SK-N-SH (cell line): ENCODE data around the gene HHATL. TPM values are rescaled to one million over a fixed set of nuclear protein-coding genes. Genes with fewer than 3 reads are reported as not detected.

Experiments
- CTCF ChIA-PET: fragments of 300-600, 350-600 bp; formaldehyde crosslinking; extraction: SDS; loops from one replicate; lab custom pipeline; 2021; lab: Yijun Ruan, JAX
- POLR2A ChIA-PET: fragments of 350-600 bp; sonication (Branson Sonifier 250); formaldehyde crosslinking; extraction: SDS; loops from one replicate; lab custom pipeline; 2020; ENCODE audit warnings: antibody characterized with exemption, inconsistent platforms; lab: Yijun Ruan, JAX
- DNase-seq: peaks from one replicate; pipeline ENCODE4 v3.0.0; 2012
- H2AFZ ChIP-seq: fragments of 200-600 bp; sonication (generic); 2 replicates; pipeline ENCODE4 v1.8.1; 2016; ENCODE audit warnings: antibody characterized with exemption, mild to moderate bottlenecking, low read depth
- H3F3A ChIP-seq: fragments of 200-600 bp; sonication (generic); replicated peaks from 2 replicates; pipeline ENCODE3; 2016; ENCODE audit warnings: antibody characterized with exemption, mild to moderate bottlenecking; ENCODE audit not compliant: insufficient read depth
- H3K27ac ChIP-seq, 2 experiments: fragments of 200-500 bp in 1 of 2; fragments of 200-600 bp in 1 of 2; sonication (Bioruptor generic) in 1 of 2; sonication (generic), shearing (Covaris generic) in 1 of 2; 2 replicates each; pipeline versions ENCODE4 v1.5.1 to v1.6.1; 2014 to 2016; ENCODE audit warnings: low read depth in 2 of 2, inconsistent platforms in 1 of 2, low read length in 1 of 2, mild to moderate bottlenecking in 1 of 2, mixed read lengths in 1 of 2
- H3K27me3 ChIP-seq: fragments of 200-600 bp; sonication (generic), shearing (Covaris generic); 2 replicates; pipeline ENCODE4 v1.6.1; 2016; ENCODE audit warnings: mixed run types; ENCODE audit not compliant: insufficient read depth
- H3K36me3 ChIP-seq, 2 experiments: fragments of 200-500 bp in 1 of 2; fragments of 200-600 bp in 1 of 2; sonication (Bioruptor generic) in 1 of 2; sonication (generic) in 1 of 2; replicated peaks in 1 of 2; 2 replicates each; pipeline versions ENCODE3 to v1.5.1; 2014 to 2016; ENCODE audit warnings: low read length in 1 of 2, mild to moderate bottlenecking in 1 of 2; ENCODE audit not compliant: insufficient read depth in 2 of 2, control insufficient read depth in 1 of 2
- H3K4me1 ChIP-seq, 2 experiments: fragments of 200-500 bp in 1 of 2; fragments of 200-600 bp in 1 of 2; sonication (Bioruptor generic) in 1 of 2; sonication (generic), shearing (Covaris generic) in 1 of 2; 2 replicates each; pipeline versions ENCODE4 v1.5.1 to v1.6.1; 2014 to 2016; ENCODE audit warnings: low read depth in 1 of 2, low read length in 1 of 2, mixed run types in 1 of 2; ENCODE audit not compliant: insufficient read depth in 2 of 2, control insufficient read depth in 1 of 2
- H3K4me2 ChIP-seq: fragments of 200-600 bp; sonication (generic), shearing (Covaris generic); 2 replicates; pipeline ENCODE4 v1.6.1; 2017; ENCODE audit warnings: mixed run types
- H3K4me3 ChIP-seq, 2 experiments: fragments of 200-500 bp in 1 of 2; fragments of 200-600 bp in 1 of 2; sonication (Bioruptor generic) in 1 of 2; sonication (generic), shearing (Covaris generic) in 1 of 2; 2 replicates each; pipeline versions ENCODE4 v1.5.1 to v1.8.1; 2014 to 2016; ENCODE audit warnings: low read depth in 2 of 2, inconsistent platforms in 1 of 2, low read length in 1 of 2, mild to moderate bottlenecking in 1 of 2, mixed read lengths in 1 of 2, moderate library complexity in 1 of 2
- H3K79me2 ChIP-seq: fragments of 200-600 bp; sonication (generic); 2 replicates; pipeline ENCODE4 v1.8.1; 2017; ENCODE audit warnings: mild to moderate bottlenecking; ENCODE audit not compliant: insufficient read depth
- H3K9ac ChIP-seq: fragments of 200-600 bp; sonication (generic); 2 replicates; pipeline ENCODE4 v1.6.1; 2017; ENCODE audit warnings: mixed run types
- H3K9me2 ChIP-seq: fragments of 200-600 bp; sonication (generic); 2 replicates; pipeline ENCODE4 v1.6.1; 2017; ENCODE audit warnings: mixed run types
- H3K9me3 ChIP-seq: fragments of 200-600 bp; sonication (generic); 2 replicates; pipeline ENCODE4 v1.6.1; 2017; ENCODE audit warnings: mixed run types, mild to moderate bottlenecking, moderate library complexity
- H4K20me1 ChIP-seq: fragments of 200-600 bp; sonication (generic); 2 replicates; pipeline ENCODE4 v1.6.1; 2017; ENCODE audit warnings: mild to moderate bottlenecking, mixed run types; ENCODE audit not compliant: insufficient read depth
- EP300 ChIP-seq, 2 experiments: IDR thresholded peaks; 2 replicates each; pipeline versions ENCODE4 v1.4.0 to v1.6.1; 2012; ENCODE audit warnings: borderline replicate concordance in 1 of 2, low read depth in 1 of 2, low read length in 1 of 2
- EZH2phosphoT487 ChIP-seq: fragments of 200-600 bp; sonication (generic); IDR thresholded peaks from 2 replicates; pipeline ENCODE4 v1.6.1; 2017; ENCODE audit warnings: low read depth, mixed run types, mild to moderate bottlenecking, antibody characterized with exemption, moderate library complexity, borderline replicate concordance
- FOSL2 ChIP-seq: IDR thresholded peaks from 2 replicates; pipeline ENCODE4 v1.4.0; 2012; ENCODE audit warnings: low read depth, mild to moderate bottlenecking, moderate library complexity, borderline replicate concordance
- FOXM1 ChIP-seq: IDR thresholded peaks from 2 replicates; pipeline ENCODE4 v1.4.0; 2012; ENCODE audit warnings: low read depth, mild to moderate bottlenecking
- IRF3 ChIP-seq: fragments of 150-350 bp; IDR thresholded peaks from 2 replicates; pipeline ENCODE4 v1.6.1; 2016; ENCODE audit warnings: mild to moderate bottlenecking, low read depth, low read length
- JUND ChIP-seq: IDR thresholded peaks from 2 replicates; pipeline ENCODE4 v1.4.0; 2012
- MEF2A ChIP-seq: IDR thresholded peaks from 2 replicates; pipeline ENCODE4 v1.4.0; 2012; ENCODE audit warnings: low read depth, borderline replicate concordance
- NRF1 ChIP-seq: IDR thresholded peaks from 2 replicates; pipeline ENCODE4 v1.6.1; 2012; ENCODE audit warnings: low read depth, mild to moderate bottlenecking, low read length
- RCOR1 ChIP-seq: fragments of 150-350 bp; IDR thresholded peaks from 2 replicates; pipeline ENCODE4 v1.6.1; 2017; ENCODE audit warnings: antibody characterized with exemption, low read length
- RFX5 ChIP-seq: IDR thresholded peaks from 2 replicates; pipeline ENCODE4 v1.6.1; 2012; ENCODE audit warnings: mild to moderate bottlenecking, improper control_type of control experiment, low read length
- USF2 ChIP-seq: fragments of 150-350 bp; IDR thresholded peaks from 2 replicates; pipeline ENCODE4 v1.6.1; 2017; ENCODE audit warnings: antibody characterized with exemption, low read length, low read depth, borderline replicate concordance
- WGBS: methylation state at CpG from one replicate; pipeline ENCODE4 v1.1.6; 2017; ENCODE audit warnings: low lambda C conversion rate; 5-methylcytosine and 5-hydroxymethylcytosine counted together
- polyA plus RNA-seq, 3 experiments: library from polyadenylated mRNA; depleted of rRNA; stranded (reverse); fragments of >200 nt; gene quantifications; 2 replicates each; pipeline ENCODE4 v1.2.3, GENCODE V29; 2012

Gene HHATL
- polyA plus RNA-seq, 1 of the 3 experiments (the other 2 are of a cell fraction), result not detected

DNA sequence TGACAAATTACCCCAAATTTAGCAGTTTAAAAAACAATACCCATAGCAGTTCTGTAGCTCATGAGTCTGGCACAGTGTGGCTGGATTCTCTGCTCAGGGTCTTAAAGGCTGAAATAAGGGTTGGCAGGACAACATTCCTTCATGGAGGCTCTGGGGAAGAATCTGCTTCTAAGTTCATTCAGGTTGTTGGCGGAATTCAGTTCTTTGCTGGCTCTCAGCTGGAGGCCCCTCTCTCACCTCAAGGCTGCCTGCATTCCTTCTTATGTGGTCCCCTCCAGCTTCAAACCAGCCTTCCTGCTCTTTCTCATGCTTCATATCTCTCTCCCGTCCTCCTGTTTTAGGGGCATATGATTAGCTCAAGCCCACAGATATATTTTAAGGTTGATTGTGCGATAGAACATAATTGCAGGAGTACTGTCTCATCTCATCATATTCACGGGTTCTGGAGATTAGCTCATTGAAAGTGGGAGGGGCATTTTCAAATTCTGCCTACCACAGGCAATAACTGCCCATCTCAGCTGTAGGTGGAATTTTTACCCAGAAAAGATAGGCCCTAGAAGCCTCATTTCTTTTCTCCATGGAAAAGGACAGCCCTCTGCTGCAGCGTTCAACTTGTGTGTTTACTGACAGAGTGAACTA lies 54.7 kb downstream of the HHATL start:
- Histone ChIP-seq H3K4me3 (no peak overlapping the region), H3K4me1 (peaks cover 19 to 21% of the 10 kb centered on the region in 2 experiments), H3K4me2 (no peak overlapping the region), H3K79me2 (peaks cover 58% of the 10 kb centered on the region), H3K9me3 (no peaks in the 10 kb centered on the region), H3K27ac (peak overlapping the region in 1 of 2 experiments; percentile 15; a peak in 2 of 4 replicates), H3F3A (peaks cover 46% of the 10 kb centered on the region), H2AFZ (no peak overlapping the region), H4K20me1 (no peaks in the 10 kb centered on the region; the same call in 1 of the 2 replicates), H3K9ac (no peak overlapping the region), H3K9me2 (no peaks in the 10 kb centered on the region), H3K27me3 (no peaks in the 10 kb centered on the region), H3K36me3 (peaks cover 50 to 61% of the 10 kb centered on the region in 2 experiments)
- no peak for DNase-seq
- ChIA-PET CTCF (interaction anchor here (1.1 to 2.1 kb wide), 3 partner anchors 14 to 65 kb away, joined by 4 to 7 read pairs (median 4); partner anchors contain the start of gene SEC22C), POLR2A (no interaction called here)
- TF ChIP-seq USF2 (no peak), NRF1 (no peak), IRF3 (no peak), EZH2phosphoT487 (no peak), FOXM1 (no peak), RFX5 (no peak), JUND (no peak), EP300 (IDR thresholded peaks at IDR 0.05; ENCODE audit: borderline replicate concordance in 1 of 2, low read depth in 1 of 2, low read length in 1 of 2) (no peak), RCOR1 (no peak), FOSL2 (no peak), MEF2A (no peak)
- WGBS, result 88% methylated on average over 5 of the region's 5 CpGs

Other genes with a start within 250 kb of the HHATL start
- not detected in 2 replicates for gene VIPR1, start 200.2 kb downstream of the HHATL start, polyA plus RNA-seq (2012; rRNA removed)
- 28.5 and 31.9 TPM in 2 replicates for gene SEC22C, start 120.8 kb downstream of the HHATL start, polyA plus RNA-seq (2012; rRNA removed)
- 24.1 and 31.8 TPM in 2 replicates for gene SS18L2, start 111.9 kb downstream of the HHATL start, polyA plus RNA-seq (2012; rRNA removed)
- 19.2 and 26.9 TPM in 2 replicates for gene NKTR, start 102.1 kb downstream of the HHATL start, polyA plus RNA-seq (2012; rRNA removed)
- 9.9 and 13.0 TPM in 2 replicates for gene ZBTB47, start 49.1 kb downstream of the HHATL start, polyA plus RNA-seq (2012; rRNA removed)
- not detected in 2 replicates for gene KLHL40, start 17.3 kb downstream of the HHATL start, polyA plus RNA-seq (2012; rRNA removed)
- gene CCDC13, start 70.5 kb upstream of the HHATL start, polyA plus RNA-seq (2012; rRNA removed), result 0.66 and 1.3 TPM in 2 replicates
- 72.1 and 112 TPM in 2 replicates for gene HIGD1A, start 101.7 kb upstream of the HHATL start, polyA plus RNA-seq (2012; rRNA removed)
- 0.10 and 0.11 TPM in 2 replicates for gene ACKR2, start 106.6 kb upstream of the HHATL start, polyA plus RNA-seq (2012; rRNA removed)
- gene CYP8B1, start 173.1 kb upstream of the HHATL start, polyA plus RNA-seq (2012; rRNA removed), result not detected in 2 replicates
- gene ZNF662, start 203.3 kb upstream of the HHATL start, polyA plus RNA-seq (2012; rRNA removed), result 0.30 and 0.44 TPM in 2 replicates